ENCODE results near the gene TMIGD1. TPM values are rescaled to one million over a fixed set of nuclear protein-coding genes. Genes with fewer than 3 reads are reported as not detected.

Gene TMIGD1
- total and polyA plus RNA-seq, 2 donors (not counting 3 experiments of a cell fraction or from before 2014, with no cell fraction given), result not detected

DNA sequence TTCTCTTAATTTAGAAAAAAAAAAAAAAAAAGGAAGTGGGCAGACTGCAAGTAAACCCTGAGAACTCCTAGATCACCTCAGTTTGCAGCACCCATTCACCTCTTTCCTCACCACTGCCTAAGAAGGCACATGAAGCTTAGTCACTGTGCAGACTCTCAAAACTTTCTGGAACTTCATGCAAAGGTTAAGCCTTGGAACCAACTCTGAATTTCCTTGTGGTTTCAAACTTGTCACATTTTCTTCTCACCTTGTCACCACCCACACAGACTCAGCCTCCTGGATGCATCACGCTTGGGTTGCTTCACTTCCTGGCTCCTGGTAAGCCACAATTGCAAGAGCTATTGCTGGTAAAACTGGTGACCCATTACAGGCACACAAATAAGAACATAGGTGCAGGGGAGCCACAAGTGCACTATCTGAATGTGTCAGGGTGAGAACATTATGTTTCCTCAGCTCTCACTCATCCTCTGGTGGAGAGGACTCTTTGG is 29.9 kb upstream of the TMIGD1 start:
- H3K27me3 ChIP-seq (ENCODE audit: control insufficient read depth in 2 of 2, insufficient read depth in 2 of 2, low read length in 2 of 2), result peaks cover 3 to 6% of the 10 kb centered on the region in 2 experiments
- dilution Hi-C loops (cut with MboI; ENCODE audit: extremely low pct_ligation_motif_present, low sequenced_read_pairs), result no loop called here
- H3K36me3 ChIP-seq (ENCODE audit: control insufficient read depth in 2 of 2, extremely low read depth in 1 of 2, insufficient read depth in 2 of 2, low read length in 2 of 2), result no peaks in the 10 kb centered on the region
- intact Hi-C loops (cut with micrococcal nuclease), result no loop called here
- no peak overlapping the region for H3K4me2 ChIP-seq (ENCODE audit: insufficient read depth, low read length)
- H3K79me2 ChIP-seq (ENCODE audit: control insufficient read depth, insufficient read depth, low read length), result no peaks in the 10 kb centered on the region
- FAIRE-seq (no peak), DNase-seq (ENCODE audit: low read depth, low spot score) (no peak)
- no peaks in the 10 kb centered on the region for H4K20me1 ChIP-seq (replicated peaks; ENCODE audit: control insufficient read depth, extremely low read depth, insufficient read depth, low read length)
- H3K4me1 ChIP-seq (ENCODE audit: control insufficient read depth, extremely low read depth, insufficient read depth, low read length), result no peaks in the 10 kb centered on the region
- TF ChIP-seq, protein P1, sequence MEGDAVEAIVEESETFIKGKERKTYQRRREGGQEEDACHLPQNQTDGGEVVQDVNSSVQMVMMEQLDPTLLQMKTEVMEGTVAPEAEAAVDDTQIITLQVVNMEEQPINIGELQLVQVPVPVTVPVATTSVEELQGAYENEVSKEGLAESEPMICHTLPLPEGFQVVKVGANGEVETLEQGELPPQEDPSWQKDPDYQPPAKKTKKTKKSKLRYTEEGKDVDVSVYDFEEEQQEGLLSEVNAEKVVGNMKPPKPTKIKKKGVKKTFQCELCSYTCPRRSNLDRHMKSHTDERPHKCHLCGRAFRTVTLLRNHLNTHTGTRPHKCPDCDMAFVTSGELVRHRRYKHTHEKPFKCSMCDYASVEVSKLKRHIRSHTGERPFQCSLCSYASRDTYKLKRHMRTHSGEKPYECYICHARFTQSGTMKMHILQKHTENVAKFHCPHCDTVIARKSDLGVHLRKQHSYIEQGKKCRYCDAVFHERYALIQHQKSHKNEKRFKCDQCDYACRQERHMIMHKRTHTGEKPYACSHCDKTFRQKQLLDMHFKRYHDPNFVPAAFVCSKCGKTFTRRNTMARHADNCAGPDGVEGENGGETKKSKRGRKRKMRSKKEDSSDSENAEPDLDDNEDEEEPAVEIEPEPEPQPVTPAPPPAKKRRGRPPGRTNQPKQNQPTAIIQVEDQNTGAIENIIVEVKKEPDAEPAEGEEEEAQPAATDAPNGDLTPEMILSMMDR (IDR thresholded peaks at IDR 0.05; ENCODE audit: extremely low read depth in 1 of 2, insufficient read depth in 1 of 2, low read depth in 1 of 2, low read length in 2 of 2), result no peak
- TF ChIP-seq JUN (IDR thresholded peaks at IDR 0.05; ENCODE audit: borderline replicate concordance, insufficient read depth, insufficient read length, low read depth), result no peak
- TF ChIP-seq MYC (IDR thresholded peaks at IDR 0.05; ENCODE audit: low read depth, low read length), result no peak
- TF ChIP-seq EZH2 (IDR thresholded peaks at IDR 0.05; ENCODE audit: borderline replicate concordance, low read depth, low read length, severe bottlenecking), result no peak
- TF ChIP-seq POLR2A (IDR thresholded peaks at IDR 0.05; ENCODE audit: low read depth, low read length), result no peak
- TF ChIP-seq POLR2AphosphoS5 (IDR thresholded peaks at IDR 0.05; ENCODE audit: insufficient read depth, low read depth, low read length), result no peak
- TF ChIP-seq FOS (IDR thresholded peaks at IDR 0.05; ENCODE audit: borderline replicate concordance, insufficient read depth, low read length), result no peak
- TF ChIP-seq, protein P2, sequence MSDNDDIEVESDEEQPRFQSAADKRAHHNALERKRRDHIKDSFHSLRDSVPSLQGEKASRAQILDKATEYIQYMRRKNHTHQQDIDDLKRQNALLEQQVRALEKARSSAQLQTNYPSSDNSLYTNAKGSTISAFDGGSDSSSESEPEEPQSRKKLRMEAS (IDR thresholded peaks at IDR 0.05; ENCODE audit: insufficient read depth, insufficient read length), result no peak
- TF ChIP-seq GATA2 (IDR thresholded peaks at IDR 0.05; ENCODE audit: insufficient read depth, insufficient read length, low read depth, low read length), result no peak
- no peaks in the 10 kb centered on the region for H3K9me3 ChIP-seq (replicated peaks; ENCODE audit: control insufficient read depth, insufficient read depth, low read length)
- no peaks in the 10 kb centered on the region for H3K9me1 ChIP-seq (replicated peaks; ENCODE audit: control insufficient read depth, extremely low read depth, insufficient read depth, low read length)
- H3K27ac ChIP-seq (ENCODE audit: insufficient read depth, low read depth, low read length), result no peak overlapping the region
- BruUV-seq (replicated peaks), result no TSS peak
- no peak overlapping the region for H3K9ac ChIP-seq (replicated peaks; ENCODE audit: extremely low read depth, insufficient read depth, low read length)
- POLR2A ChIA-PET, result no interaction called here
- no peak overlapping the region for H3K4me3 ChIP-seq (replicated peaks in 1 of 3; ENCODE audit: insufficient read depth in 1 of 3, low read depth in 1 of 3, low read length in 3 of 3)
- CTCF ChIA-PET, result interaction anchor here (1.0 kb wide), 1 partner anchor 27 kb away, joined by 4 read pairs; no protein-coding TSS in a partner anchor
- no peak overlapping the region for H2AFZ ChIP-seq (ENCODE audit: low read depth, low read length)
